ENCODE data around the gene SLC15A3. TPM values are rescaled to one million over a fixed set of nuclear protein-coding genes. Genes with fewer than 3 reads are reported as not detected.

SLC15A3 gene
- total RNA-seq, 1 donor from 2014 or later: 20.8 TPM

Other genes starting within 250 kb of the SLC15A3 start
- gene MS4A18, start 227.5 kb downstream of the SLC15A3 start, total RNA-seq: not detected
- not detected for gene MS4A15, start 195.3 kb downstream of the SLC15A3 start, total RNA-seq
- not detected for gene MS4A10, start 166.8 kb downstream of the SLC15A3 start, total RNA-seq
- 9.3 TPM for gene CCDC86, start 110.1 kb downstream of the SLC15A3 start, total RNA-seq
- 2.4 TPM for gene PTGDR2, start 96.2 kb downstream of the SLC15A3 start, total RNA-seq
- gene ZP1, start 84.6 kb downstream of the SLC15A3 start, total RNA-seq: 0.14 TPM
- 41.1 TPM for gene PRPF19, start 45.6 kb downstream of the SLC15A3 start, total RNA-seq
- gene TMEM109, start 38.0 kb downstream of the SLC15A3 start, total RNA-seq: 97.5 TPM
- 6.3 TPM for gene TMEM132A, start 27.7 kb downstream of the SLC15A3 start, total RNA-seq
- gene CD6, start 19.5 kb upstream of the SLC15A3 start, total RNA-seq: 0.22 TPM
- not detected for gene CD5, start 150.3 kb upstream of the SLC15A3 start, total RNA-seq
- gene VPS37C, start 209.2 kb upstream of the SLC15A3 start, total RNA-seq: 16.5 TPM